PC-3 (cell line): ENCODE data around the gene MAP2K2. TPM values are rescaled to one million over a fixed set of nuclear protein-coding genes. Genes with fewer than 3 reads are reported as not detected.

Source experiments
- ATAC-seq: fragments of 200-7000 bp; cut with Tn5 transposase; 2 replicates; pipeline ENCODE4 v1.9.1; 2020; ENCODE audit warnings: mild to moderate bottlenecking, moderate library complexity
- BruUV-seq: library from RNA; stranded (reverse); fragments of 400-500 nt; replicated peaks from 2 replicates; lab custom pipeline; 2021; lab: Mats Ljungman, UMichigan
- CTCF ChIA-PET: fragments of 300-600 bp; sonication (Branson Sonifier 250); formaldehyde crosslinking; loops from one replicate; lab custom pipeline; 2022; ENCODE audit warnings: antibody characterized with exemption; lab: Charles Lee
- POLR2A ChIA-PET: fragments of 300-600 bp; sonication (Branson Sonifier 250); formaldehyde crosslinking; loops from one replicate; lab custom pipeline; 2022; ENCODE audit warnings: antibody characterized with exemption; ENCODE audit not compliant: unreplicated experiment; lab: Charles Lee
- DNase-seq: peaks from one replicate; pipeline ENCODE4 v3.0.0-alpha.2; 2015
- H2AFZ ChIP-seq: fragments of 300-600 bp; sonication (generic); 2 replicates; pipeline ENCODE4 v1.6.0; 2016; ENCODE audit warnings: antibody characterized with exemption, low read length
- H3F3A ChIP-seq: fragments of 300-600 bp; sonication (generic); one replicate; pipeline ENCODE4 v1.6.0; 2017; ENCODE audit warnings: antibody characterized with exemption, low read length, control low read depth, mild to moderate bottlenecking; ENCODE audit not compliant: unreplicated experiment
- H3K27ac ChIP-seq: fragments of 300-600 bp; sonication (generic); 2 replicates; pipeline ENCODE4 v1.5.1; 2016; ENCODE audit warnings: mild to moderate bottlenecking, low read length
- H3K27me3 ChIP-seq: fragments of 300-600 bp; sonication (generic); 2 replicates; pipeline ENCODE4 v1.6.1; 2016; ENCODE audit warnings: low read length, mixed read lengths
- H3K36me3 ChIP-seq: fragments of 300-600 bp; sonication (generic); 2 replicates; pipeline ENCODE4 v1.6.1; 2016; ENCODE audit warnings: low read depth, mixed run types, low read length, mixed read lengths
- H3K4me1 ChIP-seq: fragments of 300-600 bp; sonication (generic); 2 replicates; pipeline ENCODE4 v1.5.1; 2016; ENCODE audit warnings: low read length; ENCODE audit not compliant: insufficient read depth
- H3K4me2 ChIP-seq: fragments of 300-600 bp; sonication (generic); 2 replicates; pipeline ENCODE4 v1.6.0; 2016; ENCODE audit warnings: low read length
- H3K4me3 ChIP-seq: fragments of 300-600 bp; sonication (generic); 2 replicates; pipeline ENCODE4 v1.5.1; 2016; ENCODE audit warnings: mild to moderate bottlenecking, low read length, mixed read lengths
- H3K79me2 ChIP-seq: fragments of 300-600 bp; sonication (generic); 2 replicates; pipeline ENCODE4 v1.6.1; 2017; ENCODE audit warnings: low read length, mixed read lengths
- H3K9ac ChIP-seq: fragments of 300-600 bp; sonication (generic); 2 replicates; pipeline ENCODE4 v1.6.0; 2016; ENCODE audit warnings: mild to moderate bottlenecking, low read length
- H3K9me2 ChIP-seq: fragments of 300-600 bp; sonication (generic); replicated peaks from 2 replicates; pipeline ENCODE4 v1.6.1; 2016; ENCODE audit warnings: mixed run types, low read length, mixed read lengths
- H3K9me3 ChIP-seq: fragments of 300-600 bp; sonication (generic); 2 replicates; pipeline ENCODE4 v1.6.1; 2016; ENCODE audit warnings: low read length, mixed read lengths
- H4K20me1 ChIP-seq: fragments of 300-600 bp; sonication (generic); 2 replicates; pipeline ENCODE4 v1.6.1; 2016; ENCODE audit warnings: low read length, mixed read lengths
- EZH2 ChIP-seq: fragments of 300-600 bp; sonication (generic); IDR thresholded peaks from one replicate; pipeline ENCODE4 v1.6.1; 2017; ENCODE audit warnings: antibody characterized with exemption, mild to moderate bottlenecking, low read length; ENCODE audit not compliant: unreplicated experiment
- EZH2phosphoT487 ChIP-seq: fragments of 300-600 bp; sonication (generic); IDR thresholded peaks from 2 replicates; pipeline ENCODE4 v1.6.1; 2018; ENCODE audit warnings: mild to moderate bottlenecking, antibody characterized with exemption, low read length, borderline replicate concordance
- intact Hi-C: fragments of 100-400 bp; cut with micrococcal nuclease; formaldehyde crosslinking; loops from 2 replicates; pipeline ENCODE4 v1.9.0; 2023
- total RNA-seq: library from RNA; depleted of rRNA; stranded (reverse); fragments of >200 nt; gene quantifications from 2 replicates; pipeline ENCODE4 v1.2.3, GENCODE V29; 2014
- TF ChIP-seq, protein P1 (sequence below): fragments of 300-600 bp; sonication (generic); conservative IDR thresholded peaks from 2 replicates; pipeline ENCODE4 v1.5.1; 2017; ENCODE audit warnings: antibody characterized with exemption, low read depth, mild to moderate bottlenecking, low read length

MAP2K2 gene
- total RNA-seq, 1 experiment from 2014 or later: 229 TPM

- no peak for ATAC-seq
- Histone ChIP-seq H3K36me3 (no peaks in the 10 kb centered on the region), H3K9me3 (no peaks in the 10 kb centered on the region), H3K27ac (peak overlapping the region; percentile 54), H3K9me2 (no peaks in the 10 kb centered on the region), H3K9ac (peak overlapping the region; percentile 37), H3F3A (no peaks in the 10 kb centered on the region), H2AFZ (no peak overlapping the region), H3K4me1 (peaks cover 42% of the 10 kb centered on the region), H3K4me2 (peak overlapping the region; percentile 98), H3K27me3 (no peaks in the 10 kb centered on the region), H3K4me3 (peak overlapping the region; percentile 58), H4K20me1 (peaks cover 18% of the 10 kb centered on the region; the same call in 1 of the 2 replicates), H3K79me2 (peaks cover 82% of the 10 kb centered on the region)
- ChIA-PET POLR2A (no interaction called here), CTCF (no interaction called here)
- peak; percentile 57 for DNase-seq
- TF ChIP-seq EZH2 (no peak), EZH2phosphoT487 (no peak)
- TF ChIP-seq, protein P1, sequence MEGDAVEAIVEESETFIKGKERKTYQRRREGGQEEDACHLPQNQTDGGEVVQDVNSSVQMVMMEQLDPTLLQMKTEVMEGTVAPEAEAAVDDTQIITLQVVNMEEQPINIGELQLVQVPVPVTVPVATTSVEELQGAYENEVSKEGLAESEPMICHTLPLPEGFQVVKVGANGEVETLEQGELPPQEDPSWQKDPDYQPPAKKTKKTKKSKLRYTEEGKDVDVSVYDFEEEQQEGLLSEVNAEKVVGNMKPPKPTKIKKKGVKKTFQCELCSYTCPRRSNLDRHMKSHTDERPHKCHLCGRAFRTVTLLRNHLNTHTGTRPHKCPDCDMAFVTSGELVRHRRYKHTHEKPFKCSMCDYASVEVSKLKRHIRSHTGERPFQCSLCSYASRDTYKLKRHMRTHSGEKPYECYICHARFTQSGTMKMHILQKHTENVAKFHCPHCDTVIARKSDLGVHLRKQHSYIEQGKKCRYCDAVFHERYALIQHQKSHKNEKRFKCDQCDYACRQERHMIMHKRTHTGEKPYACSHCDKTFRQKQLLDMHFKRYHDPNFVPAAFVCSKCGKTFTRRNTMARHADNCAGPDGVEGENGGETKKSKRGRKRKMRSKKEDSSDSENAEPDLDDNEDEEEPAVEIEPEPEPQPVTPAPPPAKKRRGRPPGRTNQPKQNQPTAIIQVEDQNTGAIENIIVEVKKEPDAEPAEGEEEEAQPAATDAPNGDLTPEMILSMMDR: no peak
- no TSS peak for BruUV-seq
- intact Hi-C loops: no loop called here
Measured at GRCh38 chr19:4061683-4062418, 62.1 kb downstream of the MAP2K2 start.

DNA sequence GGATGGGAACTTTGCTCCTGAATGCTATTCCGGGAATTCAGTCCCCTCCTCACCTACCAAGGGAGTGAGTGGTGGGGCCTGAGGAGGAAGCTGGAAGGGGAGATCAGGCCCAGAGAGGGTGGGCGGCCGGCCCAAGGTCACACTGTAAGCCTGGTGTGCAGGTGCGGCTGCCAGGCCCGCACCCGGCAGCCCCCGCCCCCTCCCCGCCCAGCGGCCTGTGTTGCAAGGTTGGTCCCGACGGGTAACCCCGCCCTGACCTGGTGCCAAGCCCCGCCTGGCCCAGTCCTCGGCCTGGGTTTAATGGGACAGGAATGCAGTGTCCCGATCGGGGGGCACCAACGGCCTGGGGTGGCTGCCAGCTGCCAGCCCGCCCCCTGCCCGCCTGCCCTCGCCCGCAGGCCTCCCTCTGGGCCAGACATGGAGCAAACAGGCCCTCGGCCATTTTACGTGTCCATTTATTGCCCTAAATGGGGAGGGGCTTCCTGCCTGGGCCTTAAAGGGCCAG, 62.7 kb downstream of the MAP2K2 start:
- peak overlapping the region; percentile 58 for H3K4me3 ChIP-seq
- no peaks in the 10 kb centered on the region for H3K36me3 ChIP-seq
- H3K9me2 ChIP-seq: no peaks in the 10 kb centered on the region
- ATAC-seq (0 out of 2 replicates have a peak, but pooled peaks have one; percentile 6), DNase-seq (peak; percentile 51)
- peaks cover 42% of the 10 kb centered on the region for H3K4me1 ChIP-seq
- peak overlapping the region; percentile 54 for H3K27ac ChIP-seq
- intact Hi-C loops: no loop called here
- H3K9me3 ChIP-seq: no peaks in the 10 kb centered on the region
- peaks cover 18% of the 10 kb centered on the region; the same call in 1 of the 2 replicates for H4K20me1 ChIP-seq
- POLR2A ChIA-PET: no interaction called here
- peak overlapping the region; percentile 37 for H3K9ac ChIP-seq
- H3K4me2 ChIP-seq: peak overlapping the region; percentile 98
- H3F3A ChIP-seq: no peaks in the 10 kb centered on the region
- peaks cover 87% of the 10 kb centered on the region for H3K79me2 ChIP-seq
- H3K27me3 ChIP-seq: no peaks in the 10 kb centered on the region
- no peak overlapping the region for H2AFZ ChIP-seq
- TF ChIP-seq EZH2phosphoT487 (no peak), EZH2 (no peak)
- TF ChIP-seq, protein P1: no peak
- CTCF ChIA-PET: no interaction called here
- no TSS peak for BruUV-seq
